SK-N-SH (cell line): ENCODE results near the gene SLC43A3. TPM values are rescaled to one million over a fixed set of nuclear protein-coding genes. Genes with fewer than 3 reads are reported as not detected.

ENCODE experiments used
- CTCF ChIA-PET: fragments of 300-600, 350-600 bp; formaldehyde crosslinking; extraction: SDS; loops from one replicate; lab custom pipeline; 2021; lab: Yijun Ruan, JAX
- POLR2A ChIA-PET: fragments of 350-600 bp; sonication (Branson Sonifier 250); formaldehyde crosslinking; extraction: SDS; loops from one replicate; lab custom pipeline; 2020; ENCODE audit warnings: antibody characterized with exemption, inconsistent platforms; lab: Yijun Ruan, JAX
- DNase-seq: peaks from one replicate; pipeline ENCODE4 v3.0.0; 2012
- H2AFZ ChIP-seq: fragments of 200-600 bp; sonication (generic); 2 replicates; pipeline ENCODE4 v1.8.1; 2016; ENCODE audit warnings: antibody characterized with exemption, mild to moderate bottlenecking, low read depth
- H3F3A ChIP-seq: fragments of 200-600 bp; sonication (generic); replicated peaks from 2 replicates; pipeline ENCODE3; 2016; ENCODE audit warnings: antibody characterized with exemption, mild to moderate bottlenecking; ENCODE audit not compliant: insufficient read depth
- H3K27ac ChIP-seq, 2 experiments: fragments of 200-500 bp in 1 of 2; fragments of 200-600 bp in 1 of 2; sonication (Bioruptor generic) in 1 of 2; sonication (generic), shearing (Covaris generic) in 1 of 2; 2 replicates each; pipeline versions ENCODE4 v1.5.1 to v1.6.1; 2014 to 2016; ENCODE audit warnings: low read depth in 2 of 2, inconsistent platforms in 1 of 2, low read length in 1 of 2, mild to moderate bottlenecking in 1 of 2, mixed read lengths in 1 of 2
- H3K27me3 ChIP-seq: fragments of 200-600 bp; sonication (generic), shearing (Covaris generic); 2 replicates; pipeline ENCODE4 v1.6.1; 2016; ENCODE audit warnings: mixed run types; ENCODE audit not compliant: insufficient read depth
- H3K36me3 ChIP-seq, 2 experiments: fragments of 200-500 bp in 1 of 2; fragments of 200-600 bp in 1 of 2; sonication (Bioruptor generic) in 1 of 2; sonication (generic) in 1 of 2; replicated peaks in 1 of 2; 2 replicates each; pipeline versions ENCODE3 to v1.5.1; 2014 to 2016; ENCODE audit warnings: low read length in 1 of 2, mild to moderate bottlenecking in 1 of 2; ENCODE audit not compliant: insufficient read depth in 2 of 2, control insufficient read depth in 1 of 2
- H3K4me1 ChIP-seq, 2 experiments: fragments of 200-500 bp in 1 of 2; fragments of 200-600 bp in 1 of 2; sonication (Bioruptor generic) in 1 of 2; sonication (generic), shearing (Covaris generic) in 1 of 2; 2 replicates each; pipeline versions ENCODE4 v1.5.1 to v1.6.1; 2014 to 2016; ENCODE audit warnings: low read depth in 1 of 2, low read length in 1 of 2, mixed run types in 1 of 2; ENCODE audit not compliant: insufficient read depth in 2 of 2, control insufficient read depth in 1 of 2
- H3K4me2 ChIP-seq: fragments of 200-600 bp; sonication (generic), shearing (Covaris generic); 2 replicates; pipeline ENCODE4 v1.6.1; 2017; ENCODE audit warnings: mixed run types
- H3K4me3 ChIP-seq, 2 experiments: fragments of 200-500 bp in 1 of 2; fragments of 200-600 bp in 1 of 2; sonication (Bioruptor generic) in 1 of 2; sonication (generic), shearing (Covaris generic) in 1 of 2; 2 replicates each; pipeline versions ENCODE4 v1.5.1 to v1.8.1; 2014 to 2016; ENCODE audit warnings: low read depth in 2 of 2, inconsistent platforms in 1 of 2, low read length in 1 of 2, mild to moderate bottlenecking in 1 of 2, mixed read lengths in 1 of 2, moderate library complexity in 1 of 2
- H3K79me2 ChIP-seq: fragments of 200-600 bp; sonication (generic); 2 replicates; pipeline ENCODE4 v1.8.1; 2017; ENCODE audit warnings: mild to moderate bottlenecking; ENCODE audit not compliant: insufficient read depth
- H3K9ac ChIP-seq: fragments of 200-600 bp; sonication (generic); 2 replicates; pipeline ENCODE4 v1.6.1; 2017; ENCODE audit warnings: mixed run types
- H3K9me2 ChIP-seq: fragments of 200-600 bp; sonication (generic); 2 replicates; pipeline ENCODE4 v1.6.1; 2017; ENCODE audit warnings: mixed run types
- H3K9me3 ChIP-seq: fragments of 200-600 bp; sonication (generic); 2 replicates; pipeline ENCODE4 v1.6.1; 2017; ENCODE audit warnings: mixed run types, mild to moderate bottlenecking, moderate library complexity
- H4K20me1 ChIP-seq: fragments of 200-600 bp; sonication (generic); 2 replicates; pipeline ENCODE4 v1.6.1; 2017; ENCODE audit warnings: mild to moderate bottlenecking, mixed run types; ENCODE audit not compliant: insufficient read depth
- CHD2 ChIP-seq: fragments of 150-350 bp; IDR thresholded peaks from 2 replicates; pipeline ENCODE4 v1.6.1; 2018; ENCODE audit warnings: low read length; ENCODE audit not compliant: partially characterized antibody
- CTCF ChIP-seq: fragments of 200-600 bp; sonication (generic); IDR thresholded peaks from 2 replicates; pipeline ENCODE4 v1.6.1; 2017; ENCODE audit warnings: antibody characterized with exemption, mild to moderate bottlenecking, moderate library complexity
- ELF1 ChIP-seq: IDR thresholded peaks from 2 replicates; pipeline ENCODE4 v1.4.0; 2012
- PBX3 ChIP-seq: IDR thresholded peaks from 2 replicates; pipeline ENCODE4; 2012
- POLR2AphosphoS5 ChIP-seq: IDR thresholded peaks from 2 replicates; pipeline ENCODE4 v1.6.1; 2012; ENCODE audit warnings: low read depth, low read length
- RAD21 ChIP-seq: IDR thresholded peaks from 2 replicates; pipeline ENCODE4 v1.6.1; 2012; ENCODE audit warnings: mild to moderate bottlenecking, low read length
- RXRA ChIP-seq: IDR thresholded peaks from 2 replicates; pipeline ENCODE4 v1.4.0; 2012; ENCODE audit warnings: low read depth, mild to moderate bottlenecking, borderline replicate concordance
- SMC3 ChIP-seq: IDR thresholded peaks from 2 replicates; pipeline ENCODE4 v1.6.1; 2012; ENCODE audit warnings: low read depth, low read length, improper control_type of control experiment
- USF2 ChIP-seq: fragments of 150-350 bp; IDR thresholded peaks from 2 replicates; pipeline ENCODE4 v1.6.1; 2017; ENCODE audit warnings: antibody characterized with exemption, low read length, low read depth, borderline replicate concordance
- WGBS: methylation state at CpG from one replicate; pipeline ENCODE4 v1.1.6; 2017; ENCODE audit warnings: low lambda C conversion rate; 5-methylcytosine and 5-hydroxymethylcytosine counted together
- polyA plus RNA-seq, 3 experiments: library from polyadenylated mRNA; depleted of rRNA; stranded (reverse); fragments of >200 nt; gene quantifications; 2 replicates each; pipeline ENCODE4 v1.2.3, GENCODE V29; 2012
- TF ChIP-seq, protein P1 (sequence below): IDR thresholded peaks from 2 replicates; pipeline ENCODE4 v1.4.0; 2012; ENCODE audit warnings: low read depth, borderline replicate concordance
- TF ChIP-seq, protein P2 (sequence below): IDR thresholded peaks from 2 replicates; pipeline ENCODE4 v1.4.0; 2012; ENCODE audit warnings: low read depth

SLC43A3 gene
- polyA plus RNA-seq, 1 of the 3 experiments (the other 2 are of a cell fraction) = 4.1 TPM

GRCh38 chr11:57459164-57460021 is 32.5 kb upstream of the SLC43A3 start:
- no peaks in the 10 kb centered on the region for H3K79me2 ChIP-seq
- H2AFZ ChIP-seq = no peak overlapping the region

GRCh38 chr11:57458410-57459163 is 31.7 kb upstream of the SLC43A3 start:
- Histone ChIP-seq H3K4me1 (peaks cover 11 to 22% of the 10 kb centered on the region in 2 experiments; a peak in 2 of 4 replicates), H3K79me2 (no peaks in the 10 kb centered on the region), H4K20me1 (no peaks in the 10 kb centered on the region), H3K4me2 (peak overlapping the region; percentile 78), H3K27ac (no peak overlapping the region), H3K9me2 (no peaks in the 10 kb centered on the region), H3K36me3 (no peaks in the 10 kb centered on the region), H3K9me3 (no peaks in the 10 kb centered on the region)
- POLR2A ChIA-PET = interaction anchor here (0.6 kb wide), 1 partner anchor 43 kb away, joined by 3 read pairs; no protein-coding TSS in a partner anchor
- peak; percentile 84 for DNase-seq
- TF ChIP-seq PBX3 (no peak), RAD21 (peak; percentile 53), POLR2AphosphoS5 (no peak), SMC3 (peak; percentile 40), RXRA (no peak), USF2 (no peak), CTCF (peak; percentile 87), ELF1 (no peak), CHD2 (no peak)
- TF ChIP-seq, protein P1, sequence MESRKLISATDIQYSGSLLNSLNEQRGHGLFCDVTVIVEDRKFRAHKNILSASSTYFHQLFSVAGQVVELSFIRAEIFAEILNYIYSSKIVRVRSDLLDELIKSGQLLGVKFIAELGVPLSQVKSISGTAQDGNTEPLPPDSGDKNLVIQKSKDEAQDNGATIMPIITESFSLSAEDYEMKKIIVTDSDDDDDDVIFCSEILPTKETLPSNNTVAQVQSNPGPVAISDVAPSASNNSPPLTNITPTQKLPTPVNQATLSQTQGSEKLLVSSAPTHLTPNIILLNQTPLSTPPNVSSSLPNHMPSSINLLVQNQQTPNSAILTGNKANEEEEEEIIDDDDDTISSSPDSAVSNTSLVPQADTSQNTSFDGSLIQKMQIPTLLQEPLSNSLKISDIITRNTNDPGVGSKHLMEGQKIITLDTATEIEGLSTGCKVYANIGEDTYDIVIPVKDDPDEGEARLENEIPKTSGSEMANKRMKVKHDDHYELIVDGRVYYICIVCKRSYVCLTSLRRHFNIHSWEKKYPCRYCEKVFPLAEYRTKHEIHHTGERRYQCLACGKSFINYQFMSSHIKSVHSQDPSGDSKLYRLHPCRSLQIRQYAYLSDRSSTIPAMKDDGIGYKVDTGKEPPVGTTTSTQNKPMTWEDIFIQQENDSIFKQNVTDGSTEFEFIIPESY = no peak
- TF ChIP-seq, all 33 proteins: peak for 3
- 2% methylated on average over 27 of the region's 44 CpGs for WGBS
- Histone ChIP-seq H3K4me3 (peak overlapping the region; percentile 15 to 50; a peak in 2 of 4 replicates), H2AFZ (no peak overlapping the region), H3K27me3 (peaks cover 33% of the 10 kb centered on the region), H3F3A (peaks cover 4% of the 10 kb centered on the region), H3K9ac (no peak overlapping the region)
- CTCF ChIA-PET = interaction anchor here (0.6 to 13.8 kb wide), 53 partner anchors 9 to 361 kb away, joined by 3 to 306 read pairs (median 7); partner anchors contain the start of genes CLP1, PRG2, PRG3 and SELENOH

More at GRCh38 chr11:57459164-57460021, 32.5 kb upstream of the SLC43A3 start:
- H3K9me3 ChIP-seq = no peaks in the 10 kb centered on the region
- TF ChIP-seq, protein P1 = no peak
- TF ChIP-seq, protein P2, sequence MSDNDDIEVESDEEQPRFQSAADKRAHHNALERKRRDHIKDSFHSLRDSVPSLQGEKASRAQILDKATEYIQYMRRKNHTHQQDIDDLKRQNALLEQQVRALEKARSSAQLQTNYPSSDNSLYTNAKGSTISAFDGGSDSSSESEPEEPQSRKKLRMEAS = 0 out of 2 replicates have a peak, but pooled peaks have one; percentile 29
- TF ChIP-seq, all 33 proteins: peak for 1
- H3K4me3 ChIP-seq = peak overlapping the region; percentile 43 to 50; a peak in 3 of 4 replicates
- no peaks in the 10 kb centered on the region for H3K9me2 ChIP-seq
- H3K27ac ChIP-seq = no peak overlapping the region
- peak overlapping the region; percentile 78 for H3K4me2 ChIP-seq
- under 1% methylated on average over 43 of the region's 62 CpGs for WGBS
- no peaks in the 10 kb centered on the region for H4K20me1 ChIP-seq
- no peaks in the 10 kb centered on the region for H3K36me3 ChIP-seq
- POLR2A ChIA-PET = no interaction called here
- H3K9ac ChIP-seq = no peak overlapping the region
- peaks cover 28% of the 10 kb centered on the region for H3K27me3 ChIP-seq
- CTCF ChIA-PET = interaction anchor here (0.9 to 13.8 kb wide), 42 partner anchors 8 to 304 kb away, joined by 3 to 306 read pairs (median 8); partner anchors contain the start of genes PRG3, SERPING1, SLC43A1 and SLC43A3
- peaks cover 4% of the 10 kb centered on the region for H3F3A ChIP-seq
- peak; percentile 45 for DNase-seq
- H3K4me1 ChIP-seq = peaks cover 11 to 22% of the 10 kb centered on the region in 2 experiments; a peak in 2 of 4 replicates
